ENCODE measurements around the gene MATN1.

Gene MATN1

GRCh38 chr1:30748098-30748698, 24.8 kb upstream of the MATN1 start:
- H3K4me3 ChIP-seq (ENCODE audit: low read depth in 1 of 2, low read length in 2 of 2): no peak overlapping the region
- no peaks in the 10 kb centered on the region for H3K4me1 ChIP-seq (ENCODE audit: insufficient read depth, low read length)
- H3K9ac ChIP-seq (ENCODE audit: low read length): no peak overlapping the region
- no peak overlapping the region for H3K27ac ChIP-seq (ENCODE audit: low read depth, low read length)
- no peaks in the 10 kb centered on the region for H3K9me3 ChIP-seq (ENCODE audit: low read length)
- H3K27me3 ChIP-seq (ENCODE audit: control insufficient read depth in 1 of 2, insufficient read depth in 2 of 2, low read length in 2 of 2): no peaks in the 10 kb centered on the region
- H3K36me3 ChIP-seq (ENCODE audit: insufficient read depth, low read length): no peaks in the 10 kb centered on the region

DNA sequence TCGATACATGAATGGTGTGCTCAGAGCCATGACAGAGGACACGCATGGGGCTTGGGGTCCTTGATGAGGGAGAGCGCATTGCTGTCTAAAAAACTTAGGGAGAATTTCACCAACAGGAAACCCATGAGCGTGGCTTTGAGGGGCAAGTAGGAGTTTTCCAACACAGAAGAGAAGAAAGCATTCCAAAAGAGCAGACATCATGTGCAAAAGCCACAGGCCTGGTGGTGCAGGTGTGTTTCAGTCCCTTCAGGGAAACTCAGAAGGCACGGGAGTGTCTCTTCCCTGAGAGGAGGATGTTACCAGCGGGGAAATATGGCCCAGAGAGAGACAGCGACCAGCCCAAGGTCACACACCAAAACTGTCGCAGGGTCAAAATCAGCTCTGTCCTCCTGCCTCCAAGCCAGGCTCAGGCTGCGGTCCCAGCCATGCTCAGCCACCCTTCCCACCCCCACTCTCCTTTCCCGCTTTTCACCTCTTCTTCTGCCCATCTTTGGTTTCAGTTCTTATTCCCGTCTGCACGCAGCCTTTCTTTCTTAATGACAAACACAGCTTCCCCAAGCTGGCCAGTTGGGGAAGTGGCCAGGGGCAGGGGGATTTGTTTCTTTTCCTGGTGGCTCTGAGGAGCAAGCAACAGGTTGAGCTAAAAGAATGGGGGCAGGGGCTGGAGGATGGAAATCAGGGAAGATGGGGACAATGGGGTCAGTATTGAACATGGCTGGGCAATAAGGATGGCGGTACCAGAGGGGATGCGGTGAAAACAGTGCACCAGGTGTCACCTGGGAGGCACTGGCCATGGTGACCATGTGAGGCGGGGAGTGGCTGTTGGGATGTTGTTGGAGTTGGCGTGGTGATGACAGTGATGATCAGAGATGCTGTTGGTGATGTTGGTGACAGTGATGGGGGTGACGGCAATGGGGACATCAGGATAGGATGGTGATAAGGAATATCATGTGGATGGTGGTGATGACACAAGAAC, 23.9 kb upstream of the MATN1 start:
- H3K9me3 ChIP-seq (ENCODE audit: low read length): no peaks in the 10 kb centered on the region
- no peak overlapping the region for H3K27ac ChIP-seq (ENCODE audit: low read depth, low read length)
- H3K36me3 ChIP-seq (ENCODE audit: insufficient read depth, low read length): no peaks in the 10 kb centered on the region
- no peaks in the 10 kb centered on the region for H3K27me3 ChIP-seq (ENCODE audit: control insufficient read depth in 1 of 2, insufficient read depth in 2 of 2, low read length in 2 of 2)
- H3K9ac ChIP-seq (ENCODE audit: low read length): no peak overlapping the region
- no peaks in the 10 kb centered on the region for H3K4me1 ChIP-seq (ENCODE audit: insufficient read depth, low read length)
- no peak overlapping the region for H3K4me3 ChIP-seq (ENCODE audit: low read depth in 1 of 2, low read length in 2 of 2)

GRCh38 chr1:30746212-30747032, 23.0 kb upstream of the MATN1 start:
- no peaks in the 10 kb centered on the region for H3K9me3 ChIP-seq (ENCODE audit: low read length)
- no peak overlapping the region for H3K9ac ChIP-seq (ENCODE audit: low read length)
- H3K27me3 ChIP-seq (ENCODE audit: control insufficient read depth in 1 of 2, insufficient read depth in 2 of 2, low read length in 2 of 2): no peaks in the 10 kb centered on the region
- no peaks in the 10 kb centered on the region for H3K4me1 ChIP-seq (ENCODE audit: insufficient read depth, low read length)
- H3K27ac ChIP-seq (ENCODE audit: low read depth, low read length): peak overlapping the region; percentile 17
- no peaks in the 10 kb centered on the region for H3K36me3 ChIP-seq (ENCODE audit: insufficient read depth, low read length)
- H3K4me3 ChIP-seq (ENCODE audit: low read depth in 1 of 2, low read length in 2 of 2): no peak overlapping the region

GRCh38 chr1:30745834-30746208, 22.4 kb upstream of the MATN1 start:
- Histone ChIP-seq H3K4me1 (ENCODE audit: insufficient read depth, low read length) (no peaks in the 10 kb centered on the region), H3K36me3 (ENCODE audit: insufficient read depth, low read length) (no peaks in the 10 kb centered on the region), H3K9ac (ENCODE audit: low read length) (no peak overlapping the region), H3K27ac (ENCODE audit: low read depth, low read length) (peak overlapping the region; percentile 17), H3K4me3 (ENCODE audit: low read depth in 1 of 2, low read length in 2 of 2) (no peak overlapping the region), H3K9me3 (ENCODE audit: low read length) (no peaks in the 10 kb centered on the region), H3K27me3 (ENCODE audit: control insufficient read depth in 1 of 2, insufficient read depth in 2 of 2, low read length in 2 of 2) (no peaks in the 10 kb centered on the region)

DNA sequence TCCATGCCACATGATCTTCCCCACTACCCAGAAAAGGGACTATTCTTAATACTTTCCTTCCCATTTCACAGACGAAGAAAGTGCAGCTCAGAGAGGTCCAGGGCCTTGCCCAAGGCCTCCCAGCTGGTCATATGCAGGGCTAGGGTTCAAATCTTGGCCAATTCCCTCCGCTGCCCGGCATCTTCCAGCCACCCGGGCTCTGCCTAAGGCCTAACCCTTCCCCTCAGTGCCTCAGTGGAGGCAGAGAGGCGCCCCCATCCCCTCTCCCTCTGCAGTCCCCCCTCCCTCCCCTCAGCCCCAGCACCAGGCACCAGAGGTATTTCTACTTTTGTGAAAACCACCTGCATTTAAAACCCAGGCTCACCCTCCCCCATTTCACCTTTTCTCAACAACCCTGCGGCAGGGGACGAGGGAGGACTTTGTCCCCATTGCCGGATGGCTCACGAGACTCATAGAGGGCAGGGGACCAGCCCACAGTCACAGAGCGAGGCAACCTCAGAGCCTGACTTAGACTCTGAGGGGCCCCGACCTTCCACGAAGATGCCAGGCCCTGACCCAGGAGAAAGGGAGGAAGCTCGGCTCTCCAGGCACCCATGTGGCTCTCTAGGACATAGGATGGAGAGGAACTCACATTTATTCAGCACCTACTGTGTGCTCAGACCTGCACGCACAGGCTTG, 21.9 kb upstream of the MATN1 start:
- no peak overlapping the region for H3K4me3 ChIP-seq (ENCODE audit: low read depth in 1 of 2, low read length in 2 of 2)
- no peaks in the 10 kb centered on the region for H3K36me3 ChIP-seq (ENCODE audit: insufficient read depth, low read length)
- H3K9ac ChIP-seq (ENCODE audit: low read length): no peak overlapping the region
- no peaks in the 10 kb centered on the region for H3K9me3 ChIP-seq (ENCODE audit: low read length)
- no peak overlapping the region for H3K27ac ChIP-seq (ENCODE audit: low read depth, low read length)
- H3K4me1 ChIP-seq (ENCODE audit: insufficient read depth, low read length): no peaks in the 10 kb centered on the region
- H3K27me3 ChIP-seq (ENCODE audit: control insufficient read depth in 1 of 2, insufficient read depth in 2 of 2, low read length in 2 of 2): no peaks in the 10 kb centered on the region

DNA sequence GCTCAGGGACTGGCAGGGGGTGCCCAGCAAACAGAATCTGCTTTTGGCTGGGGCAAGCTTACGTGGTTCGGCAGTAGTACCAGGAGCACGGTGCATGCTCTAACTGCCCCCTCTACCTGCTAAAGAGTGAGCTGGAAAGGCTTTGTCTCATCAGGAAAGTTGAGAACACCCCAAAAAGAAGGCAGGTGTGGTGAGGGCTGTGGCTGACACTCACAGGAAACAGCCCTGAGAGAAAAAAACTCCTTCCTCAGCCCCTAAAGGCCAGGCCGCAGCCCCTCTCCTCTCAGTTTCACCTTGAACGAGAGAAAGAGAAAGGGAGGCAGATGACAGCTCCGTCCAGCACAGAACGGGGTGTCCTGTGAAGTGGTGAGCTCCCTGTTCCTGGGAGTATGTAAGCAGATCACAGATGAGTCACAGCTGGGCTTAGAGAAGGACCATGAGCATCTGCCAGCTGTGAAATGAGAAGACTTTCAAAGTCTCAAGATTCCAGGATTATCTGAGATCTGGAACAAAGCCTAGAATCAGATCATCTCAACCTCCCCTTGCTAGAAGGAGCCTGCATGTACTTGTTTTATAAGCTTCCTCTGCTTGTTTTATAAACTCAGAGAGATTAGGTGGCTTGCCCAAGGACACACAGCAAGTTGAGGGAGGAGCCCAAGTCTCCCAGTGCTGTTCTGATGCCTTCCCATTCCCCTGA, 20.8 kb upstream of the MATN1 start:
- Histone ChIP-seq H3K27ac (ENCODE audit: low read depth, low read length) (no peak overlapping the region), H3K9me3 (ENCODE audit: low read length) (no peaks in the 10 kb centered on the region), H3K4me3 (ENCODE audit: low read depth in 1 of 2, low read length in 2 of 2) (no peak overlapping the region), H3K4me1 (ENCODE audit: insufficient read depth, low read length) (no peaks in the 10 kb centered on the region), H3K36me3 (ENCODE audit: insufficient read depth, low read length) (no peaks in the 10 kb centered on the region), H3K27me3 (ENCODE audit: control insufficient read depth in 1 of 2, insufficient read depth in 2 of 2, low read length in 2 of 2) (no peaks in the 10 kb centered on the region), H3K9ac (ENCODE audit: low read length) (no peak overlapping the region)

GRCh38 chr1:30743584-30744059, 20.2 kb upstream of the MATN1 start:
- Histone ChIP-seq H3K9me3 (ENCODE audit: low read length) (no peaks in the 10 kb centered on the region), H3K27me3 (ENCODE audit: control insufficient read depth in 1 of 2, insufficient read depth in 2 of 2, low read length in 2 of 2) (no peaks in the 10 kb centered on the region), H3K9ac (ENCODE audit: low read length) (no peak overlapping the region), H3K4me3 (ENCODE audit: low read depth in 1 of 2, low read length in 2 of 2) (no peak overlapping the region), H3K4me1 (ENCODE audit: insufficient read depth, low read length) (no peaks in the 10 kb centered on the region), H3K27ac (ENCODE audit: low read depth, low read length) (no peak overlapping the region), H3K36me3 (ENCODE audit: insufficient read depth, low read length) (no peaks in the 10 kb centered on the region)

GRCh38 chr1:30742963-30743559, 19.7 kb upstream of the MATN1 start:
- no peaks in the 10 kb centered on the region for H3K9me3 ChIP-seq (ENCODE audit: low read length)
- H3K27ac ChIP-seq (ENCODE audit: low read depth, low read length): no peak overlapping the region
- H3K9ac ChIP-seq (ENCODE audit: low read length): no peak overlapping the region
- no peaks in the 10 kb centered on the region for H3K36me3 ChIP-seq (ENCODE audit: insufficient read depth, low read length)
- no peaks in the 10 kb centered on the region for H3K4me1 ChIP-seq (ENCODE audit: insufficient read depth, low read length)
- H3K4me3 ChIP-seq (ENCODE audit: low read depth in 1 of 2, low read length in 2 of 2): no peak overlapping the region
- H3K27me3 ChIP-seq (ENCODE audit: control insufficient read depth in 1 of 2, insufficient read depth in 2 of 2, low read length in 2 of 2): no peaks in the 10 kb centered on the region

GRCh38 chr1:30742300-30742962, 19.0 kb upstream of the MATN1 start:
- Histone ChIP-seq H3K27me3 (ENCODE audit: control insufficient read depth in 1 of 2, insufficient read depth in 2 of 2, low read length in 2 of 2) (no peaks in the 10 kb centered on the region), H3K9me3 (ENCODE audit: low read length) (no peaks in the 10 kb centered on the region), H3K4me1 (ENCODE audit: insufficient read depth, low read length) (no peaks in the 10 kb centered on the region), H3K9ac (ENCODE audit: low read length) (no peak overlapping the region), H3K4me3 (ENCODE audit: low read depth in 1 of 2, low read length in 2 of 2) (no peak overlapping the region), H3K36me3 (ENCODE audit: insufficient read depth, low read length) (no peaks in the 10 kb centered on the region), H3K27ac (ENCODE audit: low read depth, low read length) (no peak overlapping the region)
